Dendritic cell treated with granulocyte-macrophage colony-stimulating factor and Interleukin-4, amounts not matched to agents 40 ng/mL and 50 ng/mL, for 4 days (primary cell): Measurements from ENCODE around the gene IFI27L1.
A peak's percentile ranks its signal among the peaks of the same experiment; 100 is the strongest.

Source experiments
- H3K27ac Mint-ChIP-seq: one replicate; pipeline ENCODE4 v1.8.0; 2022; ENCODE audit warnings: mild to moderate bottlenecking, mixed read lengths
- H3K27me3 Mint-ChIP-seq: one replicate; pipeline ENCODE4 v1.8.0; 2022; ENCODE audit warnings: mild to moderate bottlenecking, mixed read lengths
- H3K36me3 Mint-ChIP-seq: one replicate; pipeline ENCODE4 v1.8.0; 2022; ENCODE audit warnings: low read depth, mixed read lengths
- H3K4me1 Mint-ChIP-seq: one replicate; pipeline ENCODE4 v1.8.0; 2022; ENCODE audit warnings: low read depth, mixed read lengths
- H3K4me3 Mint-ChIP-seq: one replicate; pipeline ENCODE4 v1.8.0; 2022; ENCODE audit warnings: mild to moderate bottlenecking, moderate library complexity, mixed read lengths
- H3K9me3 Mint-ChIP-seq: one replicate; pipeline ENCODE4 v1.8.0; 2022; ENCODE audit warnings: mixed read lengths
- intact Hi-C: fragments of 100-400 bp; cut with micrococcal nuclease; formaldehyde crosslinking; loops from one replicate; pipeline ENCODE4 v1.15.0; 2022

The IFI27L1 gene

GRCh38 chr14:94120667-94121340 is 39.7 kb downstream of the IFI27L1 start:
- H3K9me3 Mint-ChIP-seq: peaks cover 19% of the 10 kb centered on the region
- H3K4me3 Mint-ChIP-seq: no peak overlapping the region
- H3K4me1 Mint-ChIP-seq: peaks cover 3% of the 10 kb centered on the region
- H3K27me3 Mint-ChIP-seq: peaks cover 38% of the 10 kb centered on the region
- intact Hi-C loops: no loop called here
- H3K27ac Mint-ChIP-seq: no peak overlapping the region
- no peaks in the 10 kb centered on the region for H3K36me3 Mint-ChIP-seq

GRCh38 chr14:94121485-94121884 is 40.4 kb downstream of the IFI27L1 start:
- H3K36me3 Mint-ChIP-seq: peaks cover 3% of the 10 kb centered on the region
- H3K27ac Mint-ChIP-seq: no peak overlapping the region
- H3K27me3 Mint-ChIP-seq: peaks cover 31% of the 10 kb centered on the region
- no peaks in the 10 kb centered on the region for H3K4me1 Mint-ChIP-seq
- H3K4me3 Mint-ChIP-seq: no peak overlapping the region
- H3K9me3 Mint-ChIP-seq: peaks cover 19% of the 10 kb centered on the region
- intact Hi-C loops: no loop called here

DNA sequence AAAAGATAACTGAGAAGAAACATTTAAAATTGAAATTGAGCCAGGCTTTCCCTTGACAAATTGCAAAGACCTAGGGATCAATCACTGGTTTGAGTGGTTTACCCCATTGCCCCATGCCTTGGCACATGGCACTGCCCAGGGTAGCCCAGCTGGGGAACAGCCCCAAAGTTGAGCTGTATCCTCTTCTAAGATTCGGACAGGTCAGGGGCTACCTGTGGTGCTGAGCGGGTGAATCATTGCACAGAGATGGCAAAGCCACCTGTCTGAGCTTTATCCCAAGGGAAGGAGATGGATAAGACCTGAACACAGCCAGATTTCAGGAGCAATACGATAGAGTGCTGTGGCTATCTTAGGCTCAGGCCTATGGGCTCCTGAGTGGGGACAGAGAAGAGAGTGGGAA is 41.3 kb downstream of the IFI27L1 start:
- H3K27ac Mint-ChIP-seq: no peak overlapping the region
- H3K27me3 Mint-ChIP-seq: peaks cover 28% of the 10 kb centered on the region
- H3K9me3 Mint-ChIP-seq: peaks cover 19% of the 10 kb centered on the region
- peaks cover 13% of the 10 kb centered on the region for H3K36me3 Mint-ChIP-seq
- intact Hi-C loops: no loop called here
- H3K4me3 Mint-ChIP-seq: no peak overlapping the region
- H3K4me1 Mint-ChIP-seq: no peaks in the 10 kb centered on the region

GRCh38 chr14:94123296-94123695 is 42.2 kb downstream of the IFI27L1 start:
- peaks cover 21% of the 10 kb centered on the region for H3K27me3 Mint-ChIP-seq
- H3K9me3 Mint-ChIP-seq: peaks cover 19% of the 10 kb centered on the region
- H3K27ac Mint-ChIP-seq: no peak overlapping the region
- peaks cover 5% of the 10 kb centered on the region for H3K4me1 Mint-ChIP-seq
- no peak overlapping the region for H3K4me3 Mint-ChIP-seq
- intact Hi-C loops: no loop called here
- peaks cover 19% of the 10 kb centered on the region for H3K36me3 Mint-ChIP-seq

- peaks cover 11% of the 10 kb centered on the region for H3K4me1 Mint-ChIP-seq
- no peak overlapping the region for H3K4me3 Mint-ChIP-seq
- H3K36me3 Mint-ChIP-seq: peaks cover 20% of the 10 kb centered on the region
- peaks cover 20% of the 10 kb centered on the region for H3K27me3 Mint-ChIP-seq
- H3K9me3 Mint-ChIP-seq: peaks cover 19% of the 10 kb centered on the region
- intact Hi-C loops: no loop called here
- H3K27ac Mint-ChIP-seq: no peak overlapping the region
Observed at GRCh38 chr14:94123868-94124267, 42.8 kb downstream of the IFI27L1 start.

DNA sequence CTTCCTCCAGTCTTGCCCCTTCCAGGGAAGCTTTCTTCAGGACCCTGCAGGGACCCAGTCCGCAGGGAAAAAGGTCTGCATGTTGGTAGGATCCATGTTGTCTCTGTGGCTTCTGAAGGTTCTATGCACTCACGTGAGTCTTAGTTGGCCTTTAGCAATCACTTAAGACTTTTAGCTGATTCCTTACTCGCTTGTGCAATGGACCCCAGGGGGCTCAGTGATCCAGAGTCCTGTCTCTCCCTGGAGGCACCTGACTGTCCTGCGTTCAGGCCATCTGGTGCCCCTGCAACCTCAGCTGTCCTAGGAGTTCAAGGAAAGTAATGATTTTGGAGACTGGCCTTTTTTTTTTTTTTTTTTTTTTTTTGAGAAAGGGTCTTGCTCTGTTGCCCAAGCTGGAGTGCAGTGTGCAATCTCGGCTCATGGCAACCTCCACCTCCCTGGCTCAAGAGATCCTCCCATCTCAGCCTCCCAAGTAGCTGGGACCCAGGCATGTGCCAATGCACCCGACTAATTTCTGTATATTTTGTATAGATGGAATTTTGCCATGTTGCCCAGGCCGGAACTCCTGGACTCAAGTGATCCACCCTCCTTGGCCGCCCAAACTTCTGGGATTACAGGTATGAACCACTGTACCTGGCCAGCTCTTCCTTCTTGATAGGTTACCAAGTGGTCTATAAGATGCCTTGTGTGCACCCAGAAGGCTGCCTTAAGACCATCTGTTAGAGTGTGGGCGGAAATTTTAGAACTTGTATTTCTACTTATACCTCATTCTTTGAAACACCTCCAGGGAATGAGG is 43.7 kb downstream of the IFI27L1 start:
- Mint-ChIP-seq H3K27me3 (peaks cover 12% of the 10 kb centered on the region), H3K36me3 (peaks cover 28% of the 10 kb centered on the region), H3K4me1 (peaks cover 20% of the 10 kb centered on the region), H3K27ac (no peak overlapping the region), H3K4me3 (no peak overlapping the region), H3K9me3 (peaks cover 12% of the 10 kb centered on the region)
- intact Hi-C loops: no loop called here

DNA sequence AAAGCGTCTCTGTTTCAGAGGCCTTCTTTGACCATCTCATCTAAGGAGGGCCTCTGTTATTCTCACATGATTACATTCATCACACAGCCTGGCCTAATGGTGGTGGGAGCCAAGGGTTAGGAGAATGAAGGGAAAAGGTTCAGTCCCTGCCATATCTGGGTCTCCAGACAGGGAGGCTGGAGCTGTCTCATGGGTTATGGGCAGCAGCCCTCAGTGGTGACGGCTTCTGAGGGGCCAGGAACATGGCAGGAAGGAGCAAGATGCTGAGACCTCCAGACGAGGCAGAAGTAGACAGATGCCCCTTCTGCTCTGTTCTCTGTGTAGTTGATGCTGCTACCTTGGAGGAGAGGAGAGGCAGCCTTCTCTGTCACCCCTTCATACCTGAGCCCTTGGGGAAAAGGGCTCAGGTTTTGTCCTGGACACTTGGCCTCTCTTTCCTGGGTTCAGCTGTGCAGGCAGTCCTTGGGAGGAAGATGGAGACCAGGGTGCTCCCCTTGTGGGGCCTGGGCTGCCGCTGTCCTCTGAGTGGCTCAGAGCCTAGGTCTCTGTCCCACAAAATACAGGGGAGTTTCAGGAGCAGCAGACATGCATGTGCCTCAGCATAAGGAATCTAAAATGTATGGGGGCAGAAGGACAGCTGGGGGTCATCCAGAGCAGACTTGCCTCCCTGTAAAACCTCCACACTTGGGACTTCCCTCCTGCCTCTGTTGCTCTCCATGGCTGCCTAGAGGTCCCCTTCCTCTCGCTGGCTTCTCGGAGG is 44.7 kb downstream of the IFI27L1 start:
- intact Hi-C loops: no loop called here
- Mint-ChIP-seq H3K9me3 (peaks cover 3% of the 10 kb centered on the region), H3K27me3 (peaks cover 11% of the 10 kb centered on the region), H3K27ac (no peak overlapping the region), H3K36me3 (peaks cover 28% of the 10 kb centered on the region), H3K4me3 (no peak overlapping the region), H3K4me1 (peaks cover 27% of the 10 kb centered on the region)

- Mint-ChIP-seq H3K9me3 (no peaks in the 10 kb centered on the region), H3K27ac (no peak overlapping the region), H3K4me1 (peaks cover 27% of the 10 kb centered on the region), H3K36me3 (peaks cover 28% of the 10 kb centered on the region), H3K4me3 (no peak overlapping the region), H3K27me3 (peaks cover 13% of the 10 kb centered on the region)
- intact Hi-C loops: no loop called here
Observed at GRCh38 chr14:94126419-94126677, 45.2 kb downstream of the IFI27L1 start.

GRCh38 chr14:94126800-94127199 is 45.7 kb downstream of the IFI27L1 start:
- intact Hi-C loops: no loop called here
- peaks cover 12% of the 10 kb centered on the region for H3K27me3 Mint-ChIP-seq
- peaks cover 28% of the 10 kb centered on the region for H3K36me3 Mint-ChIP-seq
- no peak overlapping the region for H3K4me3 Mint-ChIP-seq
- H3K4me1 Mint-ChIP-seq: peaks cover 27% of the 10 kb centered on the region
- no peak overlapping the region for H3K27ac Mint-ChIP-seq
- no peaks in the 10 kb centered on the region for H3K9me3 Mint-ChIP-seq

DNA sequence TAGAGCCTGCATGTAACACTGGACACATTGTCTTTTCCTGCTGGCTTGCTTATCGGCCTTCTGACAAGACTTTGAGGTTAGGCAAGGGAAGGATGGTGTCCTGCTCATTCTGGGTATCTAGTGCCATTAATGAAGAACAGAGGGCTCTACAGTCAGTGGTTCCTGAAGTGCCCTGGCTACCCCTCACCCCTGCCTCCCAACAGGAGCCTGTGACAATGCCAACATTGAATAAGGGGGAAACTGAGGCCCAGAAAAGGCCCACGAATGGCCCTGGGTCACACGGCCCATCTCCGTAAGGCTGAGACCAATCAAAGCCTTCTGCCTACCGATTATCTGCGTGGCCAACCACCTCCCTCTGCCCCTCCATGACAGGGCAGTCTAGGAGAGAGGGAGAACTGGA is 46.2 kb downstream of the IFI27L1 start:
- intact Hi-C loops: no loop called here
- no peak overlapping the region for H3K27ac Mint-ChIP-seq
- no peak overlapping the region for H3K4me3 Mint-ChIP-seq

GRCh38 chr14:94128216-94128839 is 47.2 kb downstream of the IFI27L1 start:
- no peaks in the 10 kb centered on the region for H3K9me3 Mint-ChIP-seq
- intact Hi-C loops: no loop called here
- H3K27me3 Mint-ChIP-seq: peaks cover 8% of the 10 kb centered on the region
- peak overlapping the region; percentile 84 for H3K27ac Mint-ChIP-seq
- peaks cover 28% of the 10 kb centered on the region for H3K36me3 Mint-ChIP-seq
- peaks cover 27% of the 10 kb centered on the region for H3K4me1 Mint-ChIP-seq
- H3K4me3 Mint-ChIP-seq: peak overlapping the region; percentile 88

More for the DNA sequence above, 46.2 kb downstream of the IFI27L1 start:
- H3K9me3 Mint-ChIP-seq: no peaks in the 10 kb centered on the region
- peaks cover 28% of the 10 kb centered on the region for H3K36me3 Mint-ChIP-seq
- peaks cover 11% of the 10 kb centered on the region for H3K27me3 Mint-ChIP-seq
- peaks cover 27% of the 10 kb centered on the region for H3K4me1 Mint-ChIP-seq

GRCh38 chr14:94129111-94129757 is 48.1 kb downstream of the IFI27L1 start, which contains the start of gene IFI27L2:
IFI27L2 (minus strand) TSS chr14:94129604; CDS start chr14:94129564, 40 bp downstream.
- Mint-ChIP-seq H3K9me3 (no peaks in the 10 kb centered on the region), H3K4me1 (peaks cover 27% of the 10 kb centered on the region), H3K36me3 (peaks cover 28% of the 10 kb centered on the region), H3K27ac (peak within 1 kb of the TSS; percentile 84), H3K4me3 (peak within 1 kb of the TSS; percentile 88), H3K27me3 (peaks cover 11% of the 10 kb centered on the region)
- intact Hi-C loops: loop anchor here (1.0 kb wide), 1 partner anchor 48 kb away; the partner anchor contains the start of genes DDX24 and IFI27L1

GRCh38 chr14:94129758-94130414 is 48.8 kb downstream of the IFI27L1 start:
- peak overlapping the region; percentile 84 for H3K27ac Mint-ChIP-seq
- H3K4me1 Mint-ChIP-seq: peaks cover 27% of the 10 kb centered on the region
- intact Hi-C loops: loop anchor here (1.0 kb wide), 1 partner anchor 49 kb away; the partner anchor contains the start of genes DDX24 and IFI27L1
- peaks cover 28% of the 10 kb centered on the region for H3K36me3 Mint-ChIP-seq
- no peaks in the 10 kb centered on the region for H3K9me3 Mint-ChIP-seq
- peaks cover 11% of the 10 kb centered on the region for H3K27me3 Mint-ChIP-seq
- peak overlapping the region; percentile 88 for H3K4me3 Mint-ChIP-seq
